GM19372 (cell line): ENCODE measurements around the gene STIM1.
A peak's percentile ranks its signal among the peaks of the same experiment; 100 is the strongest.

Experiments used
- ATAC-seq: cut with Tn5 transposase; IDR thresholded peaks from one replicate; pipeline ENCODE4 v1.9.1; 2021; ENCODE audit warnings: mild to moderate bottlenecking, low read depth, moderate library complexity; ENCODE audit not compliant: unreplicated experiment

Gene STIM1

GRCh38 chr11:3909901-3910300, 54.4 kb downstream of the STIM1 start:
- no peak for ATAC-seq

- ATAC-seq, result no peak
These were observed 56.5 kb downstream of the STIM1 start for GRCh38 chr11:3911908-3912505.

GRCh38 chr11:3913921-3914320, 58.5 kb downstream of the STIM1 start:
- ATAC-seq, result no peak

GRCh38 chr11:3914805-3915204, 59.3 kb downstream of the STIM1 start:
- ATAC-seq, result no peak

GRCh38 chr11:3916962-3917361, 61.5 kb downstream of the STIM1 start:
- no peak for ATAC-seq

GRCh38 chr11:3920148-3920852, 64.8 kb downstream of the STIM1 start:
- ATAC-seq, result peak; percentile 76

GRCh38 chr11:3922056-3922455, 66.6 kb downstream of the STIM1 start:
- no peak for ATAC-seq

- ATAC-seq, result no peak
These were observed 70.0 kb downstream of the STIM1 start for GRCh38 chr11:3925513-3925912.

GRCh38 chr11:3926458-3927095, 71.1 kb downstream of the STIM1 start:
- no peak for ATAC-seq

- ATAC-seq, result no peak
These were observed 71.8 kb downstream of the STIM1 start for GRCh38 chr11:3927129-3927796.

GRCh38 chr11:3929232-3929631, 73.8 kb downstream of the STIM1 start:
- ATAC-seq, result no peak

- ATAC-seq, result no peak
These were observed 74.2 kb downstream of the STIM1 start for GRCh38 chr11:3929649-3930048.

GRCh38 chr11:3932698-3933097, 77.2 kb downstream of the STIM1 start:
- no peak for ATAC-seq

GRCh38 chr11:3933165-3933628, 77.7 kb downstream of the STIM1 start:
- ATAC-seq, result no peak

- ATAC-seq, result no peak
These were observed 79.2 kb downstream of the STIM1 start for GRCh38 chr11:3934658-3935057.

GRCh38 chr11:3936517-3936916, 81.1 kb downstream of the STIM1 start:
- ATAC-seq, result no peak

GRCh38 chr11:3939211-3939610, 83.7 kb downstream of the STIM1 start:
- ATAC-seq, result no peak

- no peak for ATAC-seq
These were observed 84.3 kb downstream of the STIM1 start for GRCh38 chr11:3939651-3940190.

GRCh38 chr11:3942160-3942955, 86.9 kb downstream of the STIM1 start:
- ATAC-seq, result no peak

GRCh38 chr11:3942956-3943497, 87.6 kb downstream of the STIM1 start:
- ATAC-seq, result no peak
